ENCODE data around the gene DR1. TPM values are rescaled to one million over a fixed set of nuclear protein-coding genes. Genes with fewer than 3 reads are reported as not detected.
A peak's percentile ranks its signal among the peaks of the same experiment; 100 is the strongest.

The DR1 gene
- polyA plus RNA-seq, 3 donors: 13.5 to 61.8 (median 61.0) TPM

- no peaks in the 10 kb centered on the region for H4K20me1 ChIP-seq (ENCODE audit: insufficient read depth, low read length)
- no peak overlapping the region for H3K27ac ChIP-seq (ENCODE audit: low read depth in 1 of 2, low read length in 2 of 2)
- H3K4me3 Mint-ChIP-seq: no peak overlapping the region
- H3K27me3 Mint-ChIP-seq (ENCODE audit: low read depth in 3 of 3): peaks cover 0 to 4% (median 0%) of the 10 kb centered on the region in 3 donors
- no peaks in the 10 kb centered on the region for H3K4me1 Mint-ChIP-seq
- WGBS (ENCODE audit: insufficient coverage): no CpG with 5 or more reads among the region's 8 CpGs
- H2AFZ ChIP-seq (ENCODE audit: insufficient read depth, low read depth, low read length, poor library complexity, severe bottlenecking): no peak overlapping the region
- no peaks in the 10 kb centered on the region for H3K79me2 ChIP-seq (ENCODE audit: insufficient read depth, low read length)
- no peak overlapping the region for H3K4me2 ChIP-seq (replicated peaks; ENCODE audit: extremely low read depth, low read length, poor library complexity, severe bottlenecking)
- H3K9ac ChIP-seq (ENCODE audit: insufficient read depth, low read length, poor library complexity, severe bottlenecking): no peak overlapping the region
- H3K4me3 ChIP-seq (replicated peaks in 1 of 3; ENCODE audit: low read depth in 2 of 3, low read length in 3 of 3): no peak overlapping the region
- no peak overlapping the region for H3K27ac Mint-ChIP-seq
- H3K9me3 ChIP-seq (replicated peaks in 1 of 2; ENCODE audit: control insufficient read depth in 1 of 2, insufficient read depth in 1 of 2, low read length in 2 of 2): no peaks in the 10 kb centered on the region
- TF ChIP-seq, protein P1, sequence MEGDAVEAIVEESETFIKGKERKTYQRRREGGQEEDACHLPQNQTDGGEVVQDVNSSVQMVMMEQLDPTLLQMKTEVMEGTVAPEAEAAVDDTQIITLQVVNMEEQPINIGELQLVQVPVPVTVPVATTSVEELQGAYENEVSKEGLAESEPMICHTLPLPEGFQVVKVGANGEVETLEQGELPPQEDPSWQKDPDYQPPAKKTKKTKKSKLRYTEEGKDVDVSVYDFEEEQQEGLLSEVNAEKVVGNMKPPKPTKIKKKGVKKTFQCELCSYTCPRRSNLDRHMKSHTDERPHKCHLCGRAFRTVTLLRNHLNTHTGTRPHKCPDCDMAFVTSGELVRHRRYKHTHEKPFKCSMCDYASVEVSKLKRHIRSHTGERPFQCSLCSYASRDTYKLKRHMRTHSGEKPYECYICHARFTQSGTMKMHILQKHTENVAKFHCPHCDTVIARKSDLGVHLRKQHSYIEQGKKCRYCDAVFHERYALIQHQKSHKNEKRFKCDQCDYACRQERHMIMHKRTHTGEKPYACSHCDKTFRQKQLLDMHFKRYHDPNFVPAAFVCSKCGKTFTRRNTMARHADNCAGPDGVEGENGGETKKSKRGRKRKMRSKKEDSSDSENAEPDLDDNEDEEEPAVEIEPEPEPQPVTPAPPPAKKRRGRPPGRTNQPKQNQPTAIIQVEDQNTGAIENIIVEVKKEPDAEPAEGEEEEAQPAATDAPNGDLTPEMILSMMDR (IDR thresholded peaks at IDR 0.05): no peak
- peaks cover 0 to 1% (median 0%) of the 10 kb centered on the region in 7 donors for H3K9me3 Mint-ChIP-seq
- DNase-seq: no peak
- intact Hi-C loops (cut with micrococcal nuclease): no loop called here
- H3K27me3 ChIP-seq (ENCODE audit: control insufficient read depth in 2 of 2, insufficient read depth in 2 of 2, low read length in 2 of 2): no peaks in the 10 kb centered on the region
- H3K36me3 Mint-ChIP-seq: peaks cover 0 to 8% of the 10 kb centered on the region in 2 donors
- H3K4me1 ChIP-seq (ENCODE audit: control insufficient read depth in 1 of 2, insufficient read depth in 2 of 2, low read length in 2 of 2): no peaks in the 10 kb centered on the region
- no peaks in the 10 kb centered on the region for H3K36me3 ChIP-seq (replicated peaks in 1 of 2; ENCODE audit: control insufficient read depth in 1 of 2, insufficient read depth in 2 of 2, low read length in 2 of 2)
Measured at GRCh38 chr1:93324486-93325464, 20.9 kb upstream of the DR1 start.

DNA sequence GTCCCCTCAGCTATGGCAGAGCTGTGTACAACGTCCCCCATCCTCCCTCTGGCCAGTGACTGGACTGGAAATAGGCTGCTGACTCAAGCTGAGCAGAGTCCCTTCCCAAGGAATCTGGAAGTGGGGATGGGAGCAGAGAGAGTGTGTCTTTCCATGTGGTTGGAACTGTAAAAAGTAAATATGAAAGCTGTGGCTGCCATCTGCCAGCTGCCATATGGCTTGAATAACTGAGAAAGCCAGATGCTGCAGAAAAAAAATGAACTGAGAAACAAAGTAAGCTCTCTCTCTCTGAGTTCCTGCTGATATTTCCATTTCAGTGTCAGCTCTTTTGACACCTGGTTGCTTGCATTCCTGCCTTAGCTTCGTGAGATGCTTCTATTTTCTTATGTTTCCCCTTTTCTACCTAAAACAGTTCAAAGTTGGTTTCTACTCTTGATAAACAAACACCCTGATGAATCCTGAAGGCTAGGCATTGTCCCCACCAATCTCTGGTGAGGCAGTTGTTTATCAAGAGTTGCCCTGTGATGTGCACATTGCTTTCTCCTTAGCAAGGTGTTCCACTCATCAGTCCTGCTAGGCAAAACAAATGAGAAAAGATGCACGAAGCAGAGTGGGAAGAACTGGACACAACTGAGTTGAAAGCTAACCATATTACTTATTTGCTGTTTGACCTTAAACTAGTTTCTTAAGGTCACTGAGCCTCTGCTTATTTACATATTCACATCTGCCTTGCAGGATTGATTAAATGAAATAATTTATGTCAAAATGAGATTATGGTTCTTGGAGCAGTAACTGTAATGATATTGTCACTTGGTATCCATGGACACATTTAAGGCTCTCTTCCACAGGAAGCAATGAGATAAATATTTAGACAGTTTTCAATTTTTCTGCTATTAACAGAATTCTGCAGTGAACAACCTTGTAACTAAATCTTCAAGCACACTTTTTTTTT is 16.6 kb upstream of the DR1 start:
- intact Hi-C loops (cut with micrococcal nuclease): no loop called here
- no peaks in the 10 kb centered on the region for H3K36me3 ChIP-seq (replicated peaks in 1 of 2; ENCODE audit: control insufficient read depth in 1 of 2, insufficient read depth in 2 of 2, low read length in 2 of 2)
- no peak overlapping the region for H3K4me2 ChIP-seq (replicated peaks; ENCODE audit: extremely low read depth, low read length, poor library complexity, severe bottlenecking)
- H3K4me3 Mint-ChIP-seq: no peak overlapping the region
- H3K4me1 Mint-ChIP-seq: no peaks in the 10 kb centered on the region
- peaks cover 0 to 4% (median 0%) of the 10 kb centered on the region in 7 donors for H3K9me3 Mint-ChIP-seq
- no peak overlapping the region for H2AFZ ChIP-seq (ENCODE audit: insufficient read depth, low read depth, low read length, poor library complexity, severe bottlenecking)
- 81% methylated on average over 2 of the region's 3 CpGs for WGBS (ENCODE audit: insufficient coverage)
- TF ChIP-seq, protein P1 (IDR thresholded peaks at IDR 0.05): no peak
- no peaks in the 10 kb centered on the region for H3K27me3 ChIP-seq (ENCODE audit: control insufficient read depth in 2 of 2, insufficient read depth in 2 of 2, low read length in 2 of 2)
- no peaks in the 10 kb centered on the region for H3K27me3 Mint-ChIP-seq (ENCODE audit: low read depth in 3 of 3)
- no peaks in the 10 kb centered on the region for H4K20me1 ChIP-seq (ENCODE audit: insufficient read depth, low read length)
- no peaks in the 10 kb centered on the region for H3K4me1 ChIP-seq (ENCODE audit: control insufficient read depth in 1 of 2, insufficient read depth in 2 of 2, low read length in 2 of 2)
- H3K36me3 Mint-ChIP-seq: peaks cover 5 to 13% of the 10 kb centered on the region in 2 donors
- H3K27ac Mint-ChIP-seq: peak overlapping the region in 1 of 7 donors; percentile 48
- H3K9ac ChIP-seq (ENCODE audit: insufficient read depth, low read length, poor library complexity, severe bottlenecking): no peak overlapping the region
- no peaks in the 10 kb centered on the region for H3K79me2 ChIP-seq (ENCODE audit: insufficient read depth, low read length)
- H3K27ac ChIP-seq (ENCODE audit: low read depth in 1 of 2, low read length in 2 of 2): no peak overlapping the region
- H3K9me3 ChIP-seq (replicated peaks in 1 of 2; ENCODE audit: control insufficient read depth in 1 of 2, insufficient read depth in 1 of 2, low read length in 2 of 2): no peaks in the 10 kb centered on the region
- H3K4me3 ChIP-seq (replicated peaks in 1 of 3; ENCODE audit: low read depth in 2 of 3, low read length in 3 of 3): no peak overlapping the region
- no peak for DNase-seq
